Stimulated activated CD4-positive, alpha-beta T cell treated with anti-CD3 and anti-CD28 coated beads, Interleukin-2, amount 100 ng/mL, for 4 hours (primary cell): ENCODE results near the gene ID1.
"Not testable (repeated sequence)": the region's sequence is repeated elsewhere in the genome, so short reads cannot be mapped to it uniquely, and the experiment has no call there.

Experiments
- DNase-seq: peaks from one replicate; pipeline ENCODE4 v3.0.0-alpha.2; 2020; ENCODE audit warnings: low read depth

ID1 gene

GRCh38 chr20:31638317-31638716, 33.2 kb downstream of the ID1 start:
- DNase-seq = no peak

DNA sequence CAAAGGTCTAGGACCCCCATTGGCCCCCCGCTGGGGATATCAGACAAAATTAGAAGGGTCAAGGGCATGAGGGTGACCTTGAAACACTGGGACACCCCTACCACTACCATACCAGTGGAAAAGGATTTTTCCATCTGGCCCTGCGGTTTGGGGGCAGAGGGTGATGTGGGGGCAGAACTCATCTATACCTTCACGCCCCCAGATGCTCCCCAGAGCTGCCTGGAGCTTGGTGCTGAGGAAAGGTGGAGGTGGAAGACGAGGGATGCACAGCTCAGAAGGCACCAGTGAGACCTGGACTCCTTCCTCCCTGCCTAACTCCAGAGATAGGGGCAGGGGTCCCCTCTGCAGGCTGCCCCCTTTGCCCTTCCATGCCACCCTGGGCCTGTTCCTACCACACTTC, 33.7 kb downstream of the ID1 start:
- no peak for DNase-seq

DNA sequence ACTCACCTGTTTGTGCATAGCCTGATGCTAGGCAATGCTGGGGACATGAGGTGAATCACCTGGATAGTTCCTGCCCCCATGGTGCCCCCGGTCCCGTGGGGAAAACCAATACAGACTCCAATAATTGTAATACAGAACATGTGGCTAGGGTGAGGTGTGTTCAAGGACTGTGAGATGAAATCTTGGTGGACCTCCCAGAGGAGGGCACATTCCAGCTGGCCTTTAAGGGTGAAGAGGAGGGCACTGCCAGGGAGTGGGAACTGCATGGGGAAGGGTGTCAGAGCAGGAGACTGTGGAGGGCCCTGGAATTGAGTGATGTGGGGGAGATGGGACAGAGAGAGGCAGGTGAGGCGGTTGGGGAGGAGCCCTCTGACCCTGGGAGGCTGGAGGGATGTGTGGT, 35.2 kb downstream of the ID1 start:
- DNase-seq = no peak

- no peak for DNase-seq
Observed at GRCh38 chr20:31641391-31641790, 36.3 kb downstream of the ID1 start.

- no peak for DNase-seq
Observed at GRCh38 chr20:31642837-31643236, 37.7 kb downstream of the ID1 start.

- no peak for DNase-seq
Observed at GRCh38 chr20:31643522-31643921, 38.4 kb downstream of the ID1 start.

- no peak for DNase-seq
Observed at GRCh38 chr20:31644701-31645100, 39.6 kb downstream of the ID1 start.

GRCh38 chr20:31648104-31648503, 43.0 kb downstream of the ID1 start:
- DNase-seq = not testable (repeated sequence)

DNA sequence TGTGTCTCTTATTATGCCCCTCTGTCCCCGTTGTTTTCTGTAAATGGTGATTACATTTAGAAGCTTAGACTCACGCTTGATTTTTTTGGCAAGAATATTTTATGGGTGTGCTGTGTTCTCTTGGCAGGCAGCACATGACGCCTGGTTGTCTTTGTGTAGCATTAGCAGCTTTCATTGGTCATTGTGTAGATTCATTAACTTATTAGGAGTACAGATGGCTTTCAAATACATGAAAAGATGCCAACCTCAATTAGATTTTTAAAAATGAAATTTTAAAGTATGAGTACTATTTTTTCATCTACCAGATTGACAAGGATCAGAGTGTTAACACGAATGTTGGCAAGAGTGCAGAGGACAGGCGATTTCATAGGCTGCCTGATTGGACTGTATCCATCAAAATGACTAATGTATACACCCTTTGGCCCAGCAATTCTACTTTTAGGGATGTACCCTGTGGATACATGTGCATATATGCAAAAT, 47.9 kb downstream of the ID1 start:
- no peak for DNase-seq

- no peak for DNase-seq
Observed at GRCh38 chr20:31653561-31653960, 48.5 kb downstream of the ID1 start.

DNA sequence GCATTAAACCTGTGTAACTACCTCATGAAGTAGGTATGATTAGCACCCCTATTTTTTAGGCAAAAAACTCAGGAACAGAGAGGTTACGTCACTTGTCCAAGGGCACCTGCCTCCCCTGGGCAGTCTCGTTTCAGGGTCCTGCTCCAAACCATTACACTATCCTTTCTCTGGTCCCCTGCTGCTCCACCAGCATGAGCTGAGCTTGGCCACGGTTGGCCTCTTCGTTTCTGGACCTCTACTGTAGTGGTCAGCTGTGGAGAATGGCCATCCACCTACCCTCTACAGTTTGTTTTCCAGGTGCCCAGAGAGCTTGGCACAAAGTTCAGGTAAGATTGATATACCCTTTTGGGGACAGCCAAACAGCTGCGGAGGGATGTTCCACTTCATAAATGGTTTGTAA, 49.4 kb downstream of the ID1 start:
- no peak for DNase-seq
